ENCODE measurements around the gene EDEM1. TPM values are rescaled to one million over a fixed set of nuclear protein-coding genes. Genes with fewer than 3 reads are reported as not detected.

EDEM1 gene
- total RNA-seq, 3 donors from 2014 or later (not counting 1 experiment from before 2014, with no cell fraction given), result 55.3 to 64.2 (median 59.9) TPM

GRCh38 chr3:5258526-5258925 is 71.0 kb downstream of the EDEM1 start:
- Histone ChIP-seq H3K4me1 (ENCODE audit: control insufficient read depth, insufficient read depth, low read length) (peaks cover 3% of the 10 kb centered on the region), H3K27me3 (ENCODE audit: control insufficient read depth, insufficient read depth, low read length) (no peaks in the 10 kb centered on the region), H3K27ac (ENCODE audit: low read length) (no peak overlapping the region), H3K4me3 (ENCODE audit: low read length) (no peak overlapping the region), H3K9me3 (ENCODE audit: control insufficient read depth, insufficient read depth, low read length) (no peaks in the 10 kb centered on the region), H3K36me3 (ENCODE audit: control insufficient read depth, insufficient read depth, low read length) (no peaks in the 10 kb centered on the region)
- H3K27ac Mint-ChIP-seq, result no peak overlapping the region
- H3K9me3 Mint-ChIP-seq, result no peaks in the 10 kb centered on the region
- WGBS (ENCODE audit: insufficient coverage), result 85% methylated on average over 3 of the region's 3 CpGs
- TF ChIP-seq, protein P1, sequence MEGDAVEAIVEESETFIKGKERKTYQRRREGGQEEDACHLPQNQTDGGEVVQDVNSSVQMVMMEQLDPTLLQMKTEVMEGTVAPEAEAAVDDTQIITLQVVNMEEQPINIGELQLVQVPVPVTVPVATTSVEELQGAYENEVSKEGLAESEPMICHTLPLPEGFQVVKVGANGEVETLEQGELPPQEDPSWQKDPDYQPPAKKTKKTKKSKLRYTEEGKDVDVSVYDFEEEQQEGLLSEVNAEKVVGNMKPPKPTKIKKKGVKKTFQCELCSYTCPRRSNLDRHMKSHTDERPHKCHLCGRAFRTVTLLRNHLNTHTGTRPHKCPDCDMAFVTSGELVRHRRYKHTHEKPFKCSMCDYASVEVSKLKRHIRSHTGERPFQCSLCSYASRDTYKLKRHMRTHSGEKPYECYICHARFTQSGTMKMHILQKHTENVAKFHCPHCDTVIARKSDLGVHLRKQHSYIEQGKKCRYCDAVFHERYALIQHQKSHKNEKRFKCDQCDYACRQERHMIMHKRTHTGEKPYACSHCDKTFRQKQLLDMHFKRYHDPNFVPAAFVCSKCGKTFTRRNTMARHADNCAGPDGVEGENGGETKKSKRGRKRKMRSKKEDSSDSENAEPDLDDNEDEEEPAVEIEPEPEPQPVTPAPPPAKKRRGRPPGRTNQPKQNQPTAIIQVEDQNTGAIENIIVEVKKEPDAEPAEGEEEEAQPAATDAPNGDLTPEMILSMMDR (IDR thresholded peaks at IDR 0.05), result no peak
- no peaks in the 10 kb centered on the region for H3K36me3 Mint-ChIP-seq
- peaks cover 6 to 12% of the 10 kb centered on the region in 2 donors for H3K27me3 Mint-ChIP-seq (ENCODE audit: low read depth in 2 of 2)
- no peak overlapping the region for H3K4me3 Mint-ChIP-seq
- no peak for DNase-seq
- peaks cover 0 to 4% of the 10 kb centered on the region in 2 donors for H3K4me1 Mint-ChIP-seq
- intact Hi-C loops (cut with micrococcal nuclease), result no loop called here
- ATAC-seq, result no peak

GRCh38 chr3:5260992-5261501 is 73.5 kb downstream of the EDEM1 start:
- TF ChIP-seq, protein P1 (IDR thresholded peaks at IDR 0.05), result no peak
- intact Hi-C loops (cut with micrococcal nuclease), result no loop called here
- 3% methylated on average over 2 of the region's 2 CpGs for WGBS (ENCODE audit: insufficient coverage)
- no peaks in the 10 kb centered on the region for H3K36me3 ChIP-seq (ENCODE audit: control insufficient read depth, insufficient read depth, low read length)
- H3K27ac ChIP-seq (ENCODE audit: low read length), result peak overlapping the region; percentile 35
- H3K9me3 ChIP-seq (ENCODE audit: control insufficient read depth, insufficient read depth, low read length), result no peaks in the 10 kb centered on the region
- no peak for ATAC-seq
- no peaks in the 10 kb centered on the region for H3K27me3 ChIP-seq (ENCODE audit: control insufficient read depth, insufficient read depth, low read length)
- Mint-ChIP-seq H3K27me3 (ENCODE audit: low read depth in 2 of 2) (peaks cover 6 to 8% of the 10 kb centered on the region in 2 donors), H3K27ac (no peak overlapping the region), H3K9me3 (no peaks in the 10 kb centered on the region), H3K4me1 (peaks cover 0 to 4% of the 10 kb centered on the region in 2 donors), H3K4me3 (no peak overlapping the region), H3K36me3 (no peaks in the 10 kb centered on the region)
- peaks cover 3% of the 10 kb centered on the region for H3K4me1 ChIP-seq (ENCODE audit: control insufficient read depth, insufficient read depth, low read length)
- no peak for DNase-seq
- no peak overlapping the region for H3K4me3 ChIP-seq (ENCODE audit: low read length)

DNA sequence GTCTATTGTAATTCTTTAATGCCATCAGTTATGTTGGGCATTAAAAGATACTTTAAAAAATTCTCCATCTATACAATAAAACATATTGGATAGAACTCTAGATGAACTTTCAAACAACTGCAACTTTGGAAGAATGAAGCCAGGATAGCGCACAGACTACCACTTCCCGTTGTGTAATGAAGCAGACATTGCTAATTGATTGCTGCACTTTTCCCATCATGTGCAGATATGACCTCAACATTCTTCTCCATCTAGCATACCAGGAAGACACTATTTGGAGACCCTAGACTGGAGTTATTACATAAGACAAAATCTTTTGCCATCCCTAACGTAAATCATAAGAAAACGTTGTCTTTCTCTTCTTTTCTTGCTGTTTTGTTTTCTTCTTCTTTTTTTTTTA is 75.0 kb downstream of the EDEM1 start:
- Histone ChIP-seq H3K4me1 (ENCODE audit: control insufficient read depth, insufficient read depth, low read length) (peaks cover 3% of the 10 kb centered on the region), H3K36me3 (ENCODE audit: control insufficient read depth, insufficient read depth, low read length) (no peaks in the 10 kb centered on the region), H3K9me3 (ENCODE audit: control insufficient read depth, insufficient read depth, low read length) (no peaks in the 10 kb centered on the region), H3K4me3 (ENCODE audit: low read length) (no peak overlapping the region), H3K27me3 (ENCODE audit: control insufficient read depth, insufficient read depth, low read length) (no peaks in the 10 kb centered on the region), H3K27ac (ENCODE audit: low read length) (no peak overlapping the region)
- no peak overlapping the region for H3K4me3 Mint-ChIP-seq
- H3K27me3 Mint-ChIP-seq (ENCODE audit: low read depth in 2 of 2), result peaks cover 6 to 8% of the 10 kb centered on the region in 2 donors
- WGBS (ENCODE audit: insufficient coverage), result 98% methylated on average over 2 of the region's 4 CpGs
- peaks cover 0 to 4% of the 10 kb centered on the region in 2 donors for H3K4me1 Mint-ChIP-seq
- TF ChIP-seq, protein P1 (IDR thresholded peaks at IDR 0.05), result no peak
- no peaks in the 10 kb centered on the region for H3K36me3 Mint-ChIP-seq
- intact Hi-C loops (cut with micrococcal nuclease), result no loop called here
- H3K9me3 Mint-ChIP-seq, result no peaks in the 10 kb centered on the region
- H3K27ac Mint-ChIP-seq, result no peak overlapping the region
- ATAC-seq, result no peak
- no peak for DNase-seq

DNA sequence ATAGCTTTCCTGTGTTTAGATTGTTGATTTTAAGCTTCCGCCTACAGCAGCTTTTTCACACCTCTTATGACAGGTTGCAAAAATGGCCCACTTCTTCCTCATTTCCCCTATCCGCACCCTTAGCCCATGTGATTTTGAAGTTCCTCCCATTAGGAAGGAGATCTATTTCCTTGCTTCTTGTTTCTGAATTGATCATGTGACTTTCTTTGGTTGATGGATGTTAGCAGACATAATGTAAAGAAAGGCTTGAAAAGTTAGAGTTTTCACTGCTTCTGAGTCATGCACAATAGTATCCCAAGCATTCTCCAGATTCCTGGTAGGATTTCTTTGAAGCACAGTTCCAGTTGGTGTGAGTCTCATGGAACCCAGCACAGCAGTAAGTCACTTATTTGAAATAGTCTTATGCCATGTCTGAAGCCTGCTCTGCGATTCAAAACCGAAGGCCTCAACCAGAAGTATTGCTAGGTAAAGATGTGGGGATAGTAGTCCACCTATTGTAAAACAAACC is 76.6 kb downstream of the EDEM1 start:
- no peak overlapping the region for H3K4me3 Mint-ChIP-seq
- Histone ChIP-seq H3K36me3 (ENCODE audit: control insufficient read depth, insufficient read depth, low read length) (no peaks in the 10 kb centered on the region), H3K4me3 (ENCODE audit: low read length) (no peak overlapping the region), H3K4me1 (ENCODE audit: control insufficient read depth, insufficient read depth, low read length) (peaks cover 3% of the 10 kb centered on the region), H3K27me3 (ENCODE audit: control insufficient read depth, insufficient read depth, low read length) (no peaks in the 10 kb centered on the region), H3K9me3 (ENCODE audit: control insufficient read depth, insufficient read depth, low read length) (no peaks in the 10 kb centered on the region), H3K27ac (ENCODE audit: low read length) (no peak overlapping the region)
- no peak overlapping the region for H3K27ac Mint-ChIP-seq
- TF ChIP-seq, protein P1 (IDR thresholded peaks at IDR 0.05), result no peak
- 86% methylated on average over 3 of the region's 4 CpGs for WGBS (ENCODE audit: insufficient coverage)
- H3K36me3 Mint-ChIP-seq, result no peaks in the 10 kb centered on the region
- DNase-seq (no peak), ATAC-seq (no peak)
- no peaks in the 10 kb centered on the region for H3K9me3 Mint-ChIP-seq
- intact Hi-C loops (cut with micrococcal nuclease), result no loop called here
- peaks cover 6 to 8% of the 10 kb centered on the region in 2 donors for H3K27me3 Mint-ChIP-seq (ENCODE audit: low read depth in 2 of 2)
- H3K4me1 Mint-ChIP-seq, result peaks cover 0 to 4% of the 10 kb centered on the region in 2 donors
